Common myeloid progenitor, CD34-positive (primary cell): ENCODE measurements around the gene CTXN1.
A peak's percentile ranks its signal among the peaks of the same experiment; 100 is the strongest.

Experiments used
- CTCF ChIA-PET: fragments of 350-600 bp; sonication (Branson Sonifier 250); formaldehyde crosslinking; loops from one replicate; lab custom pipeline; 2021; ENCODE audit warnings: antibody characterized with exemption; lab: Charles Lee
- POLR2A ChIA-PET: fragments of 350-600 bp; sonication (Branson Sonifier 250); formaldehyde crosslinking; loops from one replicate; lab custom pipeline; 2021; ENCODE audit warnings: antibody characterized with exemption; lab: Charles Lee
- DNase-seq, 3 donors: peaks; one replicate each; pipeline versions ENCODE4 v3.0.0 to v3.0.0-alpha.2; 2013
- H3K27ac ChIP-seq, 2 experiments: 1 replicate in 1 of 2; 2 replicates in 1 of 2; pipeline ENCODE4 v1.7.0; 2013; ENCODE audit warnings: inconsistent platforms in 2 of 2, low read length in 2 of 2, mild to moderate bottlenecking in 2 of 2, low read depth in 1 of 2, moderate library complexity in 1 of 2; ENCODE audit not compliant: severe bottlenecking in 2 of 2, insufficient read depth in 1 of 2, poor library complexity in 1 of 2
- H3K27me3 ChIP-seq, 5 experiments: replicated peaks in 2 of 5; 1 replicate in 3 of 5; 2 replicates in 2 of 5; pipeline versions ENCODE4 v1.6.1 to v1.7.0; 2013; ENCODE audit warnings: low read length in 4 of 5, mild to moderate bottlenecking in 2 of 5, moderate library complexity in 2 of 5, inconsistent platforms in 1 of 5; ENCODE audit not compliant: insufficient read depth in 5 of 5, control insufficient read depth in 4 of 5
- H3K36me3 ChIP-seq, 4 experiments: 1 replicate in 2 of 4; 2 replicates in 2 of 4; pipeline versions ENCODE4 v1.6.1 to v1.7.0; 2013; ENCODE audit warnings: low read length in 3 of 4, control low read depth in 1 of 4, mild to moderate bottlenecking in 1 of 4; ENCODE audit not compliant: control insufficient read depth in 4 of 4, insufficient read depth in 4 of 4
- H3K4me1 ChIP-seq, 4 experiments: 1 replicate in 3 of 4; 2 replicates in 1 of 4; pipeline versions ENCODE4 v1.6.1 to v1.7.1; 2013; ENCODE audit warnings: low read length in 3 of 4, mild to moderate bottlenecking in 3 of 4, control low read depth in 1 of 4, inconsistent platforms in 1 of 4, moderate library complexity in 1 of 4; ENCODE audit not compliant: control insufficient read depth in 4 of 4, insufficient read depth in 4 of 4; ENCODE audit errors: control extremely low read depth in 1 of 4
- H3K4me3 ChIP-seq, 7 experiments: 1 replicate in 4 of 7; 2 replicates in 3 of 7; pipeline versions ENCODE4 v1.5.1 to v1.7.0; 2013; ENCODE audit warnings: mild to moderate bottlenecking in 7 of 7, low read length in 6 of 7, moderate library complexity in 6 of 7, inconsistent platforms in 2 of 7, low read depth in 2 of 7, control low read depth in 1 of 7; ENCODE audit not compliant: insufficient read depth in 4 of 7, control insufficient read depth in 1 of 7; ENCODE audit errors: extremely low read depth in 1 of 7
- H3K9me3 ChIP-seq, 5 experiments: 1 replicate in 4 of 5; 2 replicates in 1 of 5; pipeline versions ENCODE4 v1.6.1 to v1.7.1; 2013; ENCODE audit warnings: low read length in 4 of 5, mild to moderate bottlenecking in 2 of 5, inconsistent platforms in 1 of 5, low read depth in 1 of 5, moderate library complexity in 1 of 5; ENCODE audit not compliant: control insufficient read depth in 4 of 5, insufficient read depth in 2 of 5; ENCODE audit errors: control extremely low read depth in 1 of 5
- WGBS: methylation state at CpG from one replicate; pipeline ENCODE4 v1.1.5; 2013; ENCODE audit not compliant: insufficient coverage; 5-methylcytosine and 5-hydroxymethylcytosine counted together

Gene CTXN1

GRCh38 chr19:7883105-7883504 is 42.8 kb downstream of the CTXN1 start:
- peaks cover 0 to 6% (median 0%) of the 10 kb centered on the region in 5 experiments for H3K27me3 ChIP-seq
- 77% methylated on average over 2 of the region's 4 CpGs for WGBS
- ChIA-PET POLR2A (interaction anchor here (0.6 kb wide), 1 partner anchor 158 kb away, joined by 3 read pairs; no protein-coding TSS in a partner anchor), CTCF (interaction anchor here (1.3 to 1.8 kb wide), 2 partner anchors 15 to 17 kb away, joined by 3 to 5 read pairs; no protein-coding TSS in a partner anchor)
- no peak overlapping the region for H3K4me3 ChIP-seq
- peaks cover 0 to 5% (median 2%) of the 10 kb centered on the region in 4 experiments for H3K4me1 ChIP-seq
- peaks cover 0 to 1% (median 0%) of the 10 kb centered on the region in 5 experiments for H3K9me3 ChIP-seq
- DNase-seq: no peak
- H3K27ac ChIP-seq: no peak overlapping the region
- H3K36me3 ChIP-seq: no peaks in the 10 kb centered on the region

- Histone ChIP-seq H3K4me3 (no peak overlapping the region), H3K9me3 (peaks cover 0 to 1% (median 0%) of the 10 kb centered on the region in 5 experiments), H3K4me1 (peaks cover 0 to 3% (median 0%) of the 10 kb centered on the region in 4 experiments), H3K27me3 (peaks cover 0 to 1% (median 0%) of the 10 kb centered on the region in 5 experiments), H3K36me3 (no peaks in the 10 kb centered on the region), H3K27ac (no peak overlapping the region)
- WGBS: 89% methylated on average over 3 of the region's 3 CpGs
- ChIA-PET POLR2A (no interaction called here), CTCF (no interaction called here)
- DNase-seq: no peak
These were observed 44.0 kb downstream of the CTXN1 start for GRCh38 chr19:7881910-7882309.

GRCh38 chr19:7879836-7880235 is 46.1 kb downstream of the CTXN1 start:
- ChIA-PET CTCF (interaction anchor here (1.7 kb wide), 1 partner anchor 10 kb away, joined by 6 read pairs; no protein-coding TSS in a partner anchor), POLR2A (no interaction called here)
- H3K27me3 ChIP-seq: peaks cover 0 to 13% (median 2%) of the 10 kb centered on the region in 5 experiments
- H3K36me3 ChIP-seq: no peaks in the 10 kb centered on the region
- H3K9me3 ChIP-seq: peaks cover 0 to 1% (median 0%) of the 10 kb centered on the region in 5 experiments
- DNase-seq: peak in 2 of 3 donors; percentile 40 to 63
- 96% methylated on average over 3 of the region's 19 CpGs for WGBS
- no peak overlapping the region for H3K4me3 ChIP-seq
- H3K4me1 ChIP-seq: peaks cover 0 to 5% (median 4%) of the 10 kb centered on the region in 4 experiments
- no peak overlapping the region for H3K27ac ChIP-seq

- peaks cover 0 to 1% (median 0%) of the 10 kb centered on the region in 5 experiments for H3K9me3 ChIP-seq
- H3K27ac ChIP-seq: peak overlapping the region in 1 of 2 experiments; percentile 14
- no peak for DNase-seq
- H3K4me1 ChIP-seq: peaks cover 0 to 11% (median 10%) of the 10 kb centered on the region in 4 experiments
- POLR2A ChIA-PET: no interaction called here
- H3K4me3 ChIP-seq: no peak overlapping the region
- peaks cover 0 to 19% (median 7%) of the 10 kb centered on the region in 5 experiments for H3K27me3 ChIP-seq
- H3K36me3 ChIP-seq: no peaks in the 10 kb centered on the region
- 90% methylated on average over 14 of the region's 18 CpGs for WGBS
- CTCF ChIA-PET: interaction anchor here (1.7 kb wide), 1 partner anchor 10 kb away, joined by 6 read pairs; no protein-coding TSS in a partner anchor
These were observed 46.7 kb downstream of the CTXN1 start for GRCh38 chr19:7879111-7879807.

GRCh38 chr19:7877249-7877836 is 48.6 kb downstream of the CTXN1 start:
- WGBS: 95% methylated on average over 5 of the region's 6 CpGs
- peaks cover 0 to 1% (median 0%) of the 10 kb centered on the region in 5 experiments for H3K9me3 ChIP-seq
- H3K27me3 ChIP-seq: peaks cover 0 to 36% (median 13%) of the 10 kb centered on the region in 5 experiments
- ChIA-PET CTCF (interaction anchor here (0.6 to 1.1 kb wide), 3 partner anchors 14 to 138 kb away, joined by 3 to 5 read pairs (median 4); no protein-coding TSS in a partner anchor), POLR2A (no interaction called here)
- peaks cover 0 to 23% (median 17%) of the 10 kb centered on the region in 4 experiments for H3K4me1 ChIP-seq
- no peaks in the 10 kb centered on the region for H3K36me3 ChIP-seq
- no peak for DNase-seq
- no peak overlapping the region for H3K4me3 ChIP-seq
- no peak overlapping the region for H3K27ac ChIP-seq

GRCh38 chr19:7874897-7875273 is 51.0 kb downstream of the CTXN1 start:
- CTCF ChIA-PET: interaction anchor here (1.1 kb wide), 1 partner anchor 42 kb away, joined by 3 read pairs; no protein-coding TSS in a partner anchor

More at GRCh38 chr19:7874897-7875273, 51.0 kb downstream of the CTXN1 start:
- H3K27me3 ChIP-seq: peaks cover 0 to 36% (median 13%) of the 10 kb centered on the region in 5 experiments
- H3K36me3 ChIP-seq: no peaks in the 10 kb centered on the region
- 30% methylated on average over 11 of the region's 12 CpGs for WGBS
- no peaks in the 10 kb centered on the region for H3K9me3 ChIP-seq
- H3K27ac ChIP-seq: no peak overlapping the region
- peaks cover 0 to 44% (median 38%) of the 10 kb centered on the region in 4 experiments for H3K4me1 ChIP-seq
- POLR2A ChIA-PET: no interaction called here
- H3K4me3 ChIP-seq: peak overlapping the region in 4 of 7 experiments; percentile 36 to 71 (median 62)
- peak in 1 of 3 donors; percentile 20 for DNase-seq
